Measurements from ENCODE around the gene PAX4. TPM values are rescaled to one million over a fixed set of nuclear protein-coding genes. Genes with fewer than 3 reads are reported as not detected.
A peak's percentile ranks its signal among the peaks of the same experiment; 100 is the strongest.

PAX4 gene
- total RNA-seq, 1 donor from 2014 or later = not detected

DNA sequence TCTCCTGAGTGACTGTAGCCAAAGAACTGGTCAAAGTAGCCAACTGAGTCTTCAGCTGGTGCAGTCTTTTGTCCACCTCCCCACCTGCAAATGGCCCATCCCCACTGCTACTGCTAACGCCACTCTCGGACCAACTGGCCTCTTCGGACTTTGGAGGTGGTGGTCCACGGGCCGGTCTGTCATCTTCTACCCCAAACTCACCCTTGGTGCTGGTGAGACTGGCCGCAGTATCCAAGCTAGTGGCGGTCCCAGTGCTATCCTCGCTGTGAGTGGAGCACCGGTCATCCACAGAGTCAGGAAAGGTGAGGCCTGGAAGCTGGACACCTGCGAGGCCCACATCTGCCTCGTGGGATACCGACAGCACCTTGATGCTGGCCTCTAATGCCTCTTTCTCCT is 33.3 kb downstream of the PAX4 start:
- H3K4me3 ChIP-seq = peak overlapping the region; percentile 89
- peak overlapping the region; percentile 92 for H3K27ac ChIP-seq
- peaks cover 54% of the 10 kb centered on the region for H3K4me1 ChIP-seq
- intact Hi-C loops (cut with DNase I) = no loop called here
- no peaks in the 10 kb centered on the region for H3K27me3 ChIP-seq (ENCODE audit: low read depth)
- H3K9me3 ChIP-seq = no peaks in the 10 kb centered on the region
- DNase-seq = no peak
- H3K36me3 ChIP-seq = peaks cover 32% of the 10 kb centered on the region
- no peak for ATAC-seq
- TF ChIP-seq, protein P1, sequence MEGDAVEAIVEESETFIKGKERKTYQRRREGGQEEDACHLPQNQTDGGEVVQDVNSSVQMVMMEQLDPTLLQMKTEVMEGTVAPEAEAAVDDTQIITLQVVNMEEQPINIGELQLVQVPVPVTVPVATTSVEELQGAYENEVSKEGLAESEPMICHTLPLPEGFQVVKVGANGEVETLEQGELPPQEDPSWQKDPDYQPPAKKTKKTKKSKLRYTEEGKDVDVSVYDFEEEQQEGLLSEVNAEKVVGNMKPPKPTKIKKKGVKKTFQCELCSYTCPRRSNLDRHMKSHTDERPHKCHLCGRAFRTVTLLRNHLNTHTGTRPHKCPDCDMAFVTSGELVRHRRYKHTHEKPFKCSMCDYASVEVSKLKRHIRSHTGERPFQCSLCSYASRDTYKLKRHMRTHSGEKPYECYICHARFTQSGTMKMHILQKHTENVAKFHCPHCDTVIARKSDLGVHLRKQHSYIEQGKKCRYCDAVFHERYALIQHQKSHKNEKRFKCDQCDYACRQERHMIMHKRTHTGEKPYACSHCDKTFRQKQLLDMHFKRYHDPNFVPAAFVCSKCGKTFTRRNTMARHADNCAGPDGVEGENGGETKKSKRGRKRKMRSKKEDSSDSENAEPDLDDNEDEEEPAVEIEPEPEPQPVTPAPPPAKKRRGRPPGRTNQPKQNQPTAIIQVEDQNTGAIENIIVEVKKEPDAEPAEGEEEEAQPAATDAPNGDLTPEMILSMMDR (IDR thresholded peaks at IDR 0.05) = no peak

DNA sequence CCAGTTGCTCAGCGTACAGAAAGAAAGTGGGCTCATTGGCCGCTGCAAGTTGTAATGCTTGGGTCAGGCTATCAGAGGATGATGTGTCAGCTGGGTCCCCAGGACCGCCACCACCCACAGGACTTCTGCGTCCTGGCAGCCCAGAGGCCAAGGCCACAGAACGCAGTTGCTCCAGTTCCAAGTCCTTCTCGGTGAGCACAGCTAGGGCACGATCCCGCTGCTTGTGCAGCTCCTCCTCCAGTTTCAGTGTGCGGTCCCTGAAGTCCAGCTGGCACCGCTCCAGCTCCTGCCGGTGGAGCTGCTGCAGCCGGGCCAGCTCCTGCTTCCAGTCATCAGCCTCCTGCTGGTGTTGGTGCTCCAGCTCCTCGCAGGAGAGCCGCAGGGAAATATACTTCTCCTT is 35.6 kb downstream of the PAX4 start:
- Histone ChIP-seq H3K9me3 (no peaks in the 10 kb centered on the region), H3K27me3 (ENCODE audit: low read depth) (no peaks in the 10 kb centered on the region), H3K4me1 (peaks cover 40% of the 10 kb centered on the region), H3K4me3 (no peak overlapping the region), H3K36me3 (peaks cover 46% of the 10 kb centered on the region), H3K27ac (no peak overlapping the region)
- ATAC-seq (no peak), DNase-seq (no peak)
- TF ChIP-seq, protein P1 (IDR thresholded peaks at IDR 0.05) = no peak
- intact Hi-C loops (cut with DNase I) = no loop called here

DNA sequence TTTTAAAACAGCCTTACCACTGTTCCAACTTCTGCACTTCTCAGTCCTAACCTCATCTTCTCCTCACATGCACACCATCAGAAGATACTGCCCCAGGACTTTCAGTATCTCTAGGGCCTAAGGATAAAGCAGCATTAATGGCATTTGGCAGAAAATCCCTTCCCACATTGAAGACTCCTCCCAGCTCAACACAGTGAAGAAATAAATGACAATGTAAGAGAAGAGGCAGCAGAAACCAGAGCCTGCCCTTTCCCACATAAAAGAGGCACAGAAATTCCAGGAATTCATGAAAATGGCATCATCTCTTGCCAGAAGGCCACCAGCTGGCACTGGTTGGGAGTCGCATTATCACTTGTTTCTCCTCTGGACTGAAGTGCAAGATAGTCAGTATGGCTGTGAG is 36.2 kb downstream of the PAX4 start:
- Histone ChIP-seq H3K4me3 (no peak overlapping the region), H3K27ac (no peak overlapping the region), H3K27me3 (ENCODE audit: low read depth) (no peaks in the 10 kb centered on the region), H3K9me3 (no peaks in the 10 kb centered on the region), H3K4me1 (peaks cover 37% of the 10 kb centered on the region), H3K36me3 (peaks cover 46% of the 10 kb centered on the region)
- no peak for ATAC-seq
- intact Hi-C loops (cut with DNase I) = no loop called here
- TF ChIP-seq, protein P1 (IDR thresholded peaks at IDR 0.05) = no peak
- no peak for DNase-seq

DNA sequence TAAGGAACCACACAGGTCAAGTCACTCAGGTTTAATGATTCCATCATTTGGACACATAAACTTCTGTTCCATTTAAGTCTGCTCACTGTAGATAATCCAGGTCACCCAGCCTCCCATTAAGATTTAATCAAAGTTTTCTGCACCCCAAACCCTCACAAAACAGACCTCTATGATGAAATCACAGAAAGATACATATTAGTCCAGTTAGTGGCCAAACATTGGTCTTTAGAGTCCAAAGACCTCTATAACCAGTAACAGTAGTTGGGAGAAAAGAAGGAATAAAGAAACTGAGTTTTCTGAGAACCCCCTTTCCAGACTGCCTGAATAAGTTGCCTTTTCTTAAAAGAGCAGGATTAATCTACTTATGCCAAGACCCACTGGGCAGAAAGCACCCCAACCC is 37.3 kb downstream of the PAX4 start:
- H3K4me1 ChIP-seq = peaks cover 37% of the 10 kb centered on the region
- no peak overlapping the region for H3K4me3 ChIP-seq
- TF ChIP-seq, protein P1 (IDR thresholded peaks at IDR 0.05) = no peak

DNA sequence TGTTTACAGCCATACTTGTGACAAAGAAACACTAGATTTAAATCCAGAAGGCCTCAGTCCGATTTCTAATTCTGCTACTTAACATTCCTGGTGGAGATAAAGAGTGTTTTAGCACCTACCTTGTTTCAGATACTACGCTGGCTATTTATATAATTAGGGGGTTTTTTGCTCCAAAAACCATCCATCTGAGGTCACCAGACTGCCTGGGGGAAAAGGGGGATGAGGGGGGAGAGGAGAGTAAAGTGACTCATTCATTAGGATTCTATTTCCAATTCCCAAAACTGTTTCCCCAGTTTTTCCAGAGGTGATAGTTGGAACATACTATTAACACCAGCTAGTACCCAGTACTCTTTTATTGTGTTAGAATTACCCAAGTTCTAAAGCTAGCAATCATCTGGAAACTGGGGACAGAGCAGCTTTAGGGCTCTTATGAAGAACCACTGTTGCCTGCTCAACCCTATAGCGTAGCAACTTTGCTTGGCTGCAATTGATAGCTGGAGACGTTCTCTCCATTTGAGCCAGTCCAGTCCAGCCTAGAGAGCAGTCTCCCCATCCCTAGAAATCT is 39.1 kb downstream of the PAX4 start:
- DNase-seq = no peak
- intact Hi-C loops (cut with DNase I) = no loop called here
- Histone ChIP-seq H3K36me3 (peaks cover 46% of the 10 kb centered on the region), H3K27me3 (ENCODE audit: low read depth) (no peaks in the 10 kb centered on the region), H3K27ac (no peak overlapping the region), H3K9me3 (no peaks in the 10 kb centered on the region), H3K4me1 (peaks cover 26% of the 10 kb centered on the region), H3K4me3 (no peak overlapping the region)
- TF ChIP-seq, protein P1 (IDR thresholded peaks at IDR 0.05) = no peak
- ATAC-seq = no peak

More for the DNA sequence above, 37.3 kb downstream of the PAX4 start:
- no peak for DNase-seq
- intact Hi-C loops (cut with DNase I) = no loop called here
- H3K27ac ChIP-seq = no peak overlapping the region
- H3K27me3 ChIP-seq (ENCODE audit: low read depth) = no peaks in the 10 kb centered on the region
- no peaks in the 10 kb centered on the region for H3K9me3 ChIP-seq
- H3K36me3 ChIP-seq = peaks cover 46% of the 10 kb centered on the region
- no peak for ATAC-seq

Data from lower lobe of right lung (tissue), 2 donors.